Stomach (tissue), 4 donors: ENCODE results near the gene PRKAR2B.

Source experiments
- POLR2A ChIP-seq, 4 donors: fragments of 450-650 bp; IDR thresholded peaks; one replicate each; pipeline ENCODE4 v1.6.1; 2016; ENCODE audit warnings: antibody characterized with exemption in 4 of 4, control low read depth in 2 of 4, mild to moderate bottlenecking in 1 of 4, moderate library complexity in 1 of 4
- POLR2AphosphoS5 ChIP-seq, 3 donors: sonication (generic); formaldehyde crosslinking; IDR thresholded peaks; one replicate each; pipeline ENCODE4 v1.6.1; 2016; ENCODE audit warnings: antibody characterized with exemption in 3 of 3
- TF ChIP-seq, protein P1 (sequence below), 7 experiments: fragments of 450-650 bp in 4 of 7; fragments of 200-600 bp in 3 of 7; sonication (generic) in 3 of 7; IDR thresholded peaks; one replicate each; pipeline ENCODE4 v1.5.1; 2016 to 2019; ENCODE audit warnings: antibody characterized with exemption in 7 of 7, control low read depth in 2 of 7, mild to moderate bottlenecking in 1 of 7

DNA sequence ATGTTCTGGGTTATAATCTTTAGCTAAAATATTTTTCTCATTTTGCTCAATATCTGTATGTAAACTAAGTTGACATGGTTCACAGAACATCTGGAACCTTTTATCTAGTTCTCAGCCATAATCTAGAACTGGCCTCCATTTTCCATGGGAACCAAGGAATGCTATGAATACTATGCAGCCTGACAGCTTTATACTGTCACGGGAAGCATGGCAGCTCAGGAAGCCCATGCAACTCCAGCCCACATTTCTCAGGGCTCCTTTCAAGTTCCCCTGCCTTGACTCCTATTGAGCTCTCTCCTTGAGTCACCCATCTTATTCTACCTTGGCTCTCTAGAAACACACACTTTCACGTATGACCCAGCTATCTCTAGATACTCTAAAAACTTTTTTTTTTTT, 36.6 kb upstream of the PRKAR2B start:
- TF ChIP-seq, protein P1, sequence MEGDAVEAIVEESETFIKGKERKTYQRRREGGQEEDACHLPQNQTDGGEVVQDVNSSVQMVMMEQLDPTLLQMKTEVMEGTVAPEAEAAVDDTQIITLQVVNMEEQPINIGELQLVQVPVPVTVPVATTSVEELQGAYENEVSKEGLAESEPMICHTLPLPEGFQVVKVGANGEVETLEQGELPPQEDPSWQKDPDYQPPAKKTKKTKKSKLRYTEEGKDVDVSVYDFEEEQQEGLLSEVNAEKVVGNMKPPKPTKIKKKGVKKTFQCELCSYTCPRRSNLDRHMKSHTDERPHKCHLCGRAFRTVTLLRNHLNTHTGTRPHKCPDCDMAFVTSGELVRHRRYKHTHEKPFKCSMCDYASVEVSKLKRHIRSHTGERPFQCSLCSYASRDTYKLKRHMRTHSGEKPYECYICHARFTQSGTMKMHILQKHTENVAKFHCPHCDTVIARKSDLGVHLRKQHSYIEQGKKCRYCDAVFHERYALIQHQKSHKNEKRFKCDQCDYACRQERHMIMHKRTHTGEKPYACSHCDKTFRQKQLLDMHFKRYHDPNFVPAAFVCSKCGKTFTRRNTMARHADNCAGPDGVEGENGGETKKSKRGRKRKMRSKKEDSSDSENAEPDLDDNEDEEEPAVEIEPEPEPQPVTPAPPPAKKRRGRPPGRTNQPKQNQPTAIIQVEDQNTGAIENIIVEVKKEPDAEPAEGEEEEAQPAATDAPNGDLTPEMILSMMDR (IDR thresholded peaks at IDR 0.05): no peak
- TF ChIP-seq POLR2A (IDR thresholded peaks at IDR 0.05) (no peak), POLR2AphosphoS5 (IDR thresholded peaks at IDR 0.05) (no peak)
